Activated CD4-positive, alpha-beta memory T cell treated with anti-CD3 and anti-CD28 coated beads, Interleukin-2, amount 10 ng/mL, durations not matched to agents 7 days and 5 days (primary cell): ENCODE results near the gene MMP14. TPM values are rescaled to one million over a fixed set of nuclear protein-coding genes. Genes with fewer than 3 reads are reported as not detected.
"Not testable (repeated sequence)": the region's sequence is repeated elsewhere in the genome, so short reads cannot be mapped to it uniquely, and the experiment has no call there.

Source experiments
- CTCF ChIA-PET: fragments of 350-600 bp; sonication (Branson Sonifier 250); formaldehyde crosslinking; loops from one replicate; lab custom pipeline; 2021; ENCODE audit warnings: antibody characterized with exemption, inconsistent platforms; lab: Charles Lee
- POLR2A ChIA-PET: fragments of 350-600 bp; sonication (Branson Sonifier 250); formaldehyde crosslinking; loops from one replicate; lab custom pipeline; 2021; ENCODE audit warnings: antibody characterized with exemption; lab: Charles Lee
- DNase-seq: peaks from one replicate; pipeline ENCODE4 v3.0.0-alpha.2; 2020
- H3K27ac Mint-ChIP-seq: one replicate; pipeline ENCODE4 v1.8.0; 2021; ENCODE audit warnings: mild to moderate bottlenecking, mixed read lengths
- H3K27me3 Mint-ChIP-seq: one replicate; pipeline ENCODE4 v1.8.0; 2021; ENCODE audit warnings: mixed read lengths
- H3K36me3 Mint-ChIP-seq: one replicate; pipeline ENCODE4 v1.8.0; 2021; ENCODE audit warnings: low read depth, mixed read lengths
- H3K4me1 Mint-ChIP-seq: one replicate; pipeline ENCODE4 v1.8.0; 2021; ENCODE audit warnings: mixed read lengths
- H3K4me3 Mint-ChIP-seq: one replicate; pipeline ENCODE4 v1.8.0; 2021; ENCODE audit warnings: mild to moderate bottlenecking, mixed read lengths
- H3K9me3 Mint-ChIP-seq: one replicate; pipeline ENCODE4 v1.8.0; 2021; ENCODE audit warnings: mixed read lengths
- total RNA-seq, 2 experiments: library from RNA; stranded (reverse); gene quantifications; one replicate each; pipeline ENCODE4 v1.2.3, GENCODE V29; 2021

MMP14 gene
- total RNA-seq, 2 experiments from 2014 or later = 1.9 to 2.9 TPM

- Mint-ChIP-seq H3K27me3 (peaks cover 44% of the 10 kb centered on the region), H3K27ac (no peak overlapping the region), H3K36me3 (no peaks in the 10 kb centered on the region), H3K4me3 (no peak overlapping the region), H3K9me3 (no peaks in the 10 kb centered on the region), H3K4me1 (peaks cover 2% of the 10 kb centered on the region)
- ChIA-PET CTCF (no interaction called here), POLR2A (no interaction called here)
- DNase-seq = no peak
Observed at GRCh38 chr14:22802860-22803686, 33.3 kb upstream of the MMP14 start.

GRCh38 chr14:22803687-22803974 is 32.8 kb upstream of the MMP14 start:
- peaks cover 40% of the 10 kb centered on the region for H3K27me3 Mint-ChIP-seq
- DNase-seq = no peak
- H3K27ac Mint-ChIP-seq = no peak overlapping the region
- no peaks in the 10 kb centered on the region for H3K36me3 Mint-ChIP-seq
- POLR2A ChIA-PET = no interaction called here
- H3K4me3 Mint-ChIP-seq = no peak overlapping the region
- H3K4me1 Mint-ChIP-seq = peaks cover 2% of the 10 kb centered on the region
- H3K9me3 Mint-ChIP-seq = no peaks in the 10 kb centered on the region
- CTCF ChIA-PET = no interaction called here

GRCh38 chr14:22805235-22805634 is 31.1 kb upstream of the MMP14 start:
- H3K36me3 Mint-ChIP-seq, DNase-seq, H3K4me3 Mint-ChIP-seq, H3K9me3 Mint-ChIP-seq, H3K4me1 Mint-ChIP-seq, POLR2A ChIA-PET, H3K27ac Mint-ChIP-seq: not testable (repeated sequence)
- H3K27me3 Mint-ChIP-seq = peaks cover 28% of the 10 kb centered on the region
- CTCF ChIA-PET = interaction anchor here (0.6 to 1.3 kb wide), 3 partner anchors 18 to 61 kb away, joined by 4 to 7 read pairs (median 4); no protein-coding TSS in a partner anchor

GRCh38 chr14:22807432-22808087 is 28.8 kb upstream of the MMP14 start:
- POLR2A ChIA-PET = interaction anchor here (1.1 kb wide), 1 partner anchor 41 kb away, joined by 4 read pairs; the partner anchor contains the start of gene OXA1L
- peaks cover 4% of the 10 kb centered on the region for H3K4me1 Mint-ChIP-seq
- no peaks in the 10 kb centered on the region for H3K9me3 Mint-ChIP-seq
- H3K27me3 Mint-ChIP-seq = peaks cover 19% of the 10 kb centered on the region
- no peaks in the 10 kb centered on the region for H3K36me3 Mint-ChIP-seq
- no peak overlapping the region for H3K27ac Mint-ChIP-seq
- CTCF ChIA-PET = interaction anchor here (1.7 kb wide), 1 partner anchor 48 kb away, joined by 4 read pairs; no protein-coding TSS in a partner anchor
- no peak for DNase-seq
- H3K4me3 Mint-ChIP-seq = no peak overlapping the region

GRCh38 chr14:22808388-22809209 is 27.8 kb upstream of the MMP14 start:
- Mint-ChIP-seq H3K4me1 (peaks cover 4% of the 10 kb centered on the region), H3K9me3 (no peaks in the 10 kb centered on the region), H3K27ac (no peak overlapping the region), H3K36me3 (no peaks in the 10 kb centered on the region), H3K4me3 (no peak overlapping the region), H3K27me3 (peaks cover 13% of the 10 kb centered on the region)
- DNase-seq = no peak
- POLR2A ChIA-PET = interaction anchor here (1.1 kb wide), 1 partner anchor 42 kb away, joined by 4 read pairs; the partner anchor contains the start of gene OXA1L
- CTCF ChIA-PET = interaction anchor here (1.6 to 1.7 kb wide), 2 partner anchors 11 to 47 kb away, joined by 4 to 5 read pairs; no protein-coding TSS in a partner anchor

- POLR2A ChIA-PET = no interaction called here
- Mint-ChIP-seq H3K4me1 (peaks cover 9% of the 10 kb centered on the region), H3K27me3 (peaks cover 5% of the 10 kb centered on the region), H3K4me3 (no peak overlapping the region), H3K9me3 (no peaks in the 10 kb centered on the region), H3K36me3 (no peaks in the 10 kb centered on the region), H3K27ac (no peak overlapping the region)
- DNase-seq = no peak
- CTCF ChIA-PET = interaction anchor here (0.6 to 1.6 kb wide), 4 partner anchors 11 to 112 kb away, joined by 3 to 5 read pairs (median 4); no protein-coding TSS in a partner anchor
Observed at GRCh38 chr14:22811722-22812121, 24.7 kb upstream of the MMP14 start.

GRCh38 chr14:22812744-22813143 is 23.6 kb upstream of the MMP14 start:
- Mint-ChIP-seq H3K36me3 (no peaks in the 10 kb centered on the region), H3K4me1 (peaks cover 9% of the 10 kb centered on the region), H3K4me3 (no peak overlapping the region), H3K9me3 (no peaks in the 10 kb centered on the region), H3K27ac (no peak overlapping the region), H3K27me3 (peaks cover 3% of the 10 kb centered on the region)
- ChIA-PET CTCF (interaction anchor here (0.6 to 0.7 kb wide), 2 partner anchors 11 to 88 kb away, joined by 3 read pairs; no protein-coding TSS in a partner anchor), POLR2A (interaction anchor here (0.6 kb wide), 1 partner anchor 10 kb away, joined by 3 read pairs; no protein-coding TSS in a partner anchor)
- DNase-seq = no peak

GRCh38 chr14:22813145-22813544 is 23.2 kb upstream of the MMP14 start:
- POLR2A ChIA-PET = interaction anchor here (0.6 kb wide), 1 partner anchor 10 kb away, joined by 3 read pairs; no protein-coding TSS in a partner anchor
- H3K27me3 Mint-ChIP-seq = peaks cover 3% of the 10 kb centered on the region
- no peak for DNase-seq
- H3K36me3 Mint-ChIP-seq = no peaks in the 10 kb centered on the region
- CTCF ChIA-PET = no interaction called here
- peaks cover 9% of the 10 kb centered on the region for H3K4me1 Mint-ChIP-seq
- H3K4me3 Mint-ChIP-seq = no peak overlapping the region
- no peaks in the 10 kb centered on the region for H3K9me3 Mint-ChIP-seq
- no peak overlapping the region for H3K27ac Mint-ChIP-seq

GRCh38 chr14:22814373-22814772 is 22.0 kb upstream of the MMP14 start:
- CTCF ChIA-PET = interaction anchor here (1.0 to 1.7 kb wide), 2 partner anchors 59 to 258 kb away, joined by 3 read pairs; no protein-coding TSS in a partner anchor
- peaks cover 3% of the 10 kb centered on the region for H3K27me3 Mint-ChIP-seq

GRCh38 chr14:22814941-22815713 is 21.3 kb upstream of the MMP14 start, which contains the start of gene SLC7A7:
Gene SLC7A7, minus strand, starts transcription at chr14:22815435. Its CDS starts 2,037 bp downstream, at chr14:22813398.
- H3K27ac Mint-ChIP-seq = no peak within 1 kb of the TSS
- DNase-seq = no peak
- peaks cover 24% of the 10 kb centered on the region for H3K4me1 Mint-ChIP-seq
- no peak within 1 kb of the TSS for H3K4me3 Mint-ChIP-seq
- peaks cover 6% of the 10 kb centered on the region for H3K27me3 Mint-ChIP-seq
- ChIA-PET POLR2A (no interaction called here), CTCF (interaction anchor here (1.0 to 1.7 kb wide), 2 partner anchors 58 to 259 kb away, joined by 3 read pairs; no protein-coding TSS in a partner anchor)
- H3K36me3 Mint-ChIP-seq = no peaks in the 10 kb centered on the region
- no peaks in the 10 kb centered on the region for H3K9me3 Mint-ChIP-seq

More at GRCh38 chr14:22814373-22814772, 22.0 kb upstream of the MMP14 start:
- H3K27ac Mint-ChIP-seq = no peak overlapping the region
- H3K4me3 Mint-ChIP-seq = no peak overlapping the region
- no peak for DNase-seq
- peaks cover 16% of the 10 kb centered on the region for H3K4me1 Mint-ChIP-seq
- no peaks in the 10 kb centered on the region for H3K9me3 Mint-ChIP-seq
- H3K36me3 Mint-ChIP-seq = no peaks in the 10 kb centered on the region
- POLR2A ChIA-PET = no interaction called here

- ChIA-PET CTCF (interaction anchor here (0.7 to 2.8 kb wide), 12 partner anchors 10 to 261 kb away, joined by 3 to 20 read pairs (median 4); no protein-coding TSS in a partner anchor), POLR2A (interaction anchor here (1.1 kb wide), 1 partner anchor 235 kb away, joined by 3 read pairs; no protein-coding TSS in a partner anchor)
- Mint-ChIP-seq H3K4me1 (peaks cover 30% of the 10 kb centered on the region), H3K36me3 (no peaks in the 10 kb centered on the region), H3K27ac (no peak overlapping the region), H3K27me3 (peaks cover 19% of the 10 kb centered on the region), H3K4me3 (no peak overlapping the region), H3K9me3 (no peaks in the 10 kb centered on the region)
- no peak for DNase-seq
Observed at GRCh38 chr14:22819151-22819988, 17.0 kb upstream of the MMP14 start.
